Mucosa of descending colon (tissue), 3 donors: ENCODE results near the gene METTL24. TPM values are rescaled to one million over a fixed set of nuclear protein-coding genes. Genes with fewer than 3 reads are reported as not detected.
A peak's percentile ranks its signal among the peaks of the same experiment; 100 is the strongest.
"Not testable (repeated sequence)": the region's sequence is repeated elsewhere in the genome, so short reads cannot be mapped to it uniquely, and the experiment has no call there.

Experiments
- ATAC-seq: fragments of 200-7000 bp; cut with Tn5 transposase; one replicate; pipeline ENCODE4 v1.9.1; 2020; ENCODE audit warnings: mild to moderate bottlenecking, moderate library complexity
- DNase-seq, 3 donors: peaks; one replicate each; pipeline ENCODE4 v3.0.0-alpha.2; 2020
- H3K36me3 ChIP-seq: fragments of 200-600 bp; one replicate; pipeline ENCODE4 v1.8.0; 2021; ENCODE audit warnings: low read depth, mild to moderate bottlenecking
- H3K4me1 ChIP-seq: fragments of 200-600 bp; one replicate; pipeline ENCODE4 v1.8.0; 2021; ENCODE audit warnings: low read depth, mild to moderate bottlenecking
- H3K4me3 ChIP-seq: fragments of 200-600 bp; one replicate; pipeline ENCODE4 v1.8.0; 2021; ENCODE audit warnings: mild to moderate bottlenecking
- H3K9me3 ChIP-seq: fragments of 200-600 bp; one replicate; pipeline ENCODE4 v1.8.0; 2021; ENCODE audit warnings: mild to moderate bottlenecking
- intact Hi-C, 2 donors: fragments of 100-400 bp; cut with DNase I in 1 of 2; cut with micrococcal nuclease in 1 of 2; formaldehyde crosslinking; loops; one replicate each; pipeline versions ENCODE4 v1.11.0 to v1.11.1; 2022; cut with DNase I, micrococcal nuclease
- total RNA-seq, 3 donors: library from RNA; stranded (reverse); fragmentation: NEBNext Ultra II Directional in 2 of 3; extraction: Animal tissue kit (Norgen Biotek cat#: 25700) in 2 of 3; gene quantifications; one replicate each; pipeline versions ENCODE4 v1.2.1 to v1.2.4, GENCODE V29; 2021 to 2023
- TF ChIP-seq, protein P1 (sequence below): fragments of 200-600 bp; IDR thresholded peaks from one replicate; pipeline ENCODE4 v1.8.0; 2022; ENCODE audit warnings: antibody characterized with exemption, mild to moderate bottlenecking
- donor health status: DM: no; HTN: no; CAD: no; lungs with moderate emphysema.
- donor health status: DM: no; HTN: no; CAD: no.
- donor health status: DM: no; HTN: yes; CAD: no.

Gene METTL24
- total RNA-seq, 3 donors from 2014 or later, result 0.43 to 23.5 (median 1.2) TPM

DNA sequence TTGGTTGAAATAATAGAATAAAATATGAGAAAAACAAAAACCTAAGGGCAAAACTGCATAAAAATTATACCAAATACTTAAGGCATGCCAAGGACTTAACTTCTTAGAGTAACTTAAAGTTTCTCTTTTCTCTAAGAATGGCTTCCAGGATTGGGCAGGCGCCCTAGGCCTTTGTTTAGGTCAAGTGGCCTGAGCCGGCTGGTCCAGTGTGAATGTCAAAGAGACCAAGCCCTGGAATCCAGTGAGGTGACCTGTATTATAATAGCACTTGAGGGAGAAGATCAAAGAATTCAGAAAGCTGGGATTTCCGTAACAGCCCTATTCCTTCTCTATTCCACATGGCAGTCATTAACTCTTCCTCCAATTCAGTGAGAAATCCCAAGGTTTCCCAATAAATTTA, 6.6 kb downstream of the METTL24 start:
- intact Hi-C loops, result no loop called here
- no peaks in the 10 kb centered on the region for H3K9me3 ChIP-seq
- DNase-seq, result no peak
- TF ChIP-seq, protein P1, sequence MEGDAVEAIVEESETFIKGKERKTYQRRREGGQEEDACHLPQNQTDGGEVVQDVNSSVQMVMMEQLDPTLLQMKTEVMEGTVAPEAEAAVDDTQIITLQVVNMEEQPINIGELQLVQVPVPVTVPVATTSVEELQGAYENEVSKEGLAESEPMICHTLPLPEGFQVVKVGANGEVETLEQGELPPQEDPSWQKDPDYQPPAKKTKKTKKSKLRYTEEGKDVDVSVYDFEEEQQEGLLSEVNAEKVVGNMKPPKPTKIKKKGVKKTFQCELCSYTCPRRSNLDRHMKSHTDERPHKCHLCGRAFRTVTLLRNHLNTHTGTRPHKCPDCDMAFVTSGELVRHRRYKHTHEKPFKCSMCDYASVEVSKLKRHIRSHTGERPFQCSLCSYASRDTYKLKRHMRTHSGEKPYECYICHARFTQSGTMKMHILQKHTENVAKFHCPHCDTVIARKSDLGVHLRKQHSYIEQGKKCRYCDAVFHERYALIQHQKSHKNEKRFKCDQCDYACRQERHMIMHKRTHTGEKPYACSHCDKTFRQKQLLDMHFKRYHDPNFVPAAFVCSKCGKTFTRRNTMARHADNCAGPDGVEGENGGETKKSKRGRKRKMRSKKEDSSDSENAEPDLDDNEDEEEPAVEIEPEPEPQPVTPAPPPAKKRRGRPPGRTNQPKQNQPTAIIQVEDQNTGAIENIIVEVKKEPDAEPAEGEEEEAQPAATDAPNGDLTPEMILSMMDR, result no peak
- H3K36me3 ChIP-seq, result no peaks in the 10 kb centered on the region
- H3K4me1 ChIP-seq, result no peaks in the 10 kb centered on the region
- no peak overlapping the region for H3K4me3 ChIP-seq
- ATAC-seq, result no peak

DNA sequence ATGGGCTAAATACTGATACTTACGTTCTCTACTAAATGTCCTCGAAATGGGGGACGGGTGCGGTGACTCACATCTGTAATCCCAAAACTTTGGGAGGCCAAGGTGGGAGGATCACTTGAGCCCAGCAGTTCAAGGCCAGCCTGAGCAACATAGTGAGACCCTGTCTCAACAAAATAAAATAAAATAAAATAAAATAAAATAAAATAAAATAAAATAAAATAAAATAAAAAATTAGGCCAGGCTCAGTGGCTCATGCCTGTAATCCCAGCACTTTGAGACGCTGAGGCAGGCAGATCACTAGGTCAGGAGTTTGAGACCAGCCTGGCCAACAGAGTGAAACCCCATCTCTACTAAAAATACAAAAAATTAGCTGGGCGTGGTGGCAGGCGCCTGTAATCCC, 7.6 kb downstream of the METTL24 start:
- H3K9me3 ChIP-seq, DNase-seq, H3K4me1 ChIP-seq, H3K4me3 ChIP-seq, H3K36me3 ChIP-seq, ATAC-seq, intact Hi-C loops: not testable (repeated sequence)

DNA sequence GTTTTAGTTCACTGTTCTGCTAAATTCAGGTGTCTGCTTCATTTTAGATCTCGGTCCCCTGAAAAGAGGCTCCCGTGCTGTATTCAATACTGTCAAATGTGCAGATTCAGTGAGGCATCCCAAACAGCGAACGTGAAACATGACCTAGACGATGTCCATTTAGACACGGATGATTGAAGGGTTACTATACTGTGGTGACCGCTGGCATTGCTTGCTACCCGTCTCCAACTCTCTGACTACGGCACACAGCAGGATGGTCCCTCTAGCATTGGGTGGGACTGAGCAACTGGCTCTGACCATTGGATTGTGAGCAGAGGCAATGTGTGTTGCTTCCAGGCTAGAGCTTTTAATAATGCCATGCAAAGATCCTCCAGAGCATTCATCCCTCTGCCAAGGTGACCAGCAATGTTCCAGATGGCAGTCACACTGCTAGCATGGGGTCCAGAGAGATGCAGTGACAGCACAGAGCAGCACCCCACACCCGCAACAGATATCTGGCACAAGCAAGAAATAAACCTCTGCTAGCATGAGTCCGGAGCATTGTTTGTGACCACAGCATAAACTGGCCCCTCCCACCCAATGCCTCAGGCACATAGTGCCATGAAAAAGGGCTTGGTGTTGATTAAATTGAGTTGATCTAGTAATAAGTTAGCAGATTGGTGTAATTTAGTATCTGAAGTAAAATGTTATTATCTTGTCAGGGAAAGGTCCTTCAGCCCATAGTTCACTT, 9.0 kb downstream of the METTL24 start:
- Histone ChIP-seq H3K9me3 (no peaks in the 10 kb centered on the region), H3K4me3 (no peak overlapping the region), H3K36me3 (no peaks in the 10 kb centered on the region), H3K4me1 (no peaks in the 10 kb centered on the region)
- no peak for DNase-seq
- intact Hi-C loops, result no loop called here
- ATAC-seq, result no peak
- TF ChIP-seq, protein P1, result no peak

DNA sequence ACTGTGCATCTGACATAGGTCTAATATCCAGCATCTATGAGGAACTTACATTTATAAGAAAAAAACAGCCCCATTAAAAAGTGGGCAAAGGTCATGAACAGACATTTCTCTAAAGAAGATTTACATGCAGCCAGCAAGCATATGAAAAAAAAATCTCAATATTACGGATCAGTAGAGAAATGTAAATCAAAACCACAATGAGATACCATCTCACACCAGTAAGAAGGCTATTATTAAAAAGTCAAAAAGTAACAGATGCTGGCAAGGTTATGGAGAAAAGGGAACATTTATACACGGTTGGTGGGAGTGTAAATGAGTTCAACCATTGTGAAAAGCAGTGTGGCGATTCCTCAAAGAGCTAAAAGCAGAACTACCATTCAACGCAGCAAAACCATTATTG, 13.1 kb downstream of the METTL24 start:
- no peak overlapping the region for H3K4me3 ChIP-seq
- ATAC-seq (no peak), DNase-seq (no peak)
- H3K4me1 ChIP-seq, result no peaks in the 10 kb centered on the region
- H3K9me3 ChIP-seq, result no peaks in the 10 kb centered on the region
- no peaks in the 10 kb centered on the region for H3K36me3 ChIP-seq
- intact Hi-C loops, result no loop called here
- TF ChIP-seq, protein P1, result no peak

DNA sequence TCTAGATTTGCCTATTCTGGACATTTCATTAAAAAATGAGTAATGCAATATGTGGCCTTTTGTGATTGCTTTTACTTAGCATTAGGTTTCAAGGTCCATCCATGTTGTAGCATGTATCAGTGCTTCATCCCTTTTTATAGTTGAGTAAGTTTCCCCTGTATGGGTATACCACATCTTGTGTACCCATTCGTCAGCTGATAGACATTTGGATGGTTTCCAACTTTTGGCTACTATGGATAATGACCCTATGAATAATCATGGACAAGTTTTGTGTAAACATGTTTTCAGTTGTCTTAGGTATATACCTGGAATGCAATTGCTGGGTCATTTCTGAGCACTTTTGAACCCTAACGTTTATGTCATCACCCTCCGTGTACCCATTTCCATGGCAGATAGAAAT, 15.4 kb downstream of the METTL24 start:
- TF ChIP-seq, protein P1, result no peak
- intact Hi-C loops, result no loop called here
- Histone ChIP-seq H3K9me3 (no peaks in the 10 kb centered on the region), H3K36me3 (no peaks in the 10 kb centered on the region), H3K4me1 (no peaks in the 10 kb centered on the region), H3K4me3 (no peak overlapping the region)
- ATAC-seq (no peak), DNase-seq (no peak)

DNA sequence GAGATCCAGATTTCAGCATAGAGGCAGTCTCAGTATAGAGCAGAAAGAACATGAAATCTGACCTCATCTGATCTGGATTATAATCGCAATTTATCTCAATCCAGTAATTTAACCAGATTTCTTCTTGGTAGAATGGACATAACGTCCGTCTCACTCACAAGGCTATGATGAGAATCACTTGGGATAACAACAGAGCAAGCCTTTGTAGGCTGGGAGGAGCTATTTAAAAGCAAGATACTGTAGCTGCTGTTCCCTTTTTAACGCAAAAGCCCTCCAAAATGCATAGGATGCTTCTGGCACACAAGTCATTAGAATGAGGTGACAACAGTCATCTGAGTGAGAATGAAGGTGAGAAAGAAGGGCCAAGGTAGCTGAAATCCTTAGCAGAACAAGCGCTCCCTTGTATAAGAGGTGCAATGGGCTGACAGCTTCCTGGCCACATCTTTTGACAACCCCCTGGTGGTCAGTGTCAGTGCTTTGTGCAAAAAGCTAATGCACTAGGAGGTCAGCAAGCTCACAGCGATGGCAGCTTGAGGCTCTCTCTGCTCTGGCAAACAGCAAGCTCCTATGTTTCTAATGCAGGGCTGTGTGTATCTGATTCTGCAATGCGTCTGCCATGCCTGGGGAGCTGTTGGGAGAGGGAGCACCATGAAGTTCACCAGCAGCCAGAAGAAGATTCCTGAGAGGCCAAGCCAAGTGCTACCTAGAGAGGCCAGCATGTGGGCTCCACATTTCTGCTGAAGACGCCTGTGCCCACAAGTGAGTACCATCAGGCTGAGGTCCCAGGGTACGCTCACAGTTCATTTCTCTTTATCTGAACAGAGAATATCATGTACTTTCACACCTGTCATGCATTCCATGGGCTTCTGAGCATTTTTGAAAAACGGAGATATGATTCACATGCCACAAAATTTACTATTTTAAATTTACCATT, 16.2 kb downstream of the METTL24 start:
- Histone ChIP-seq H3K9me3 (no peaks in the 10 kb centered on the region), H3K4me1 (no peaks in the 10 kb centered on the region), H3K4me3 (no peak overlapping the region), H3K36me3 (no peaks in the 10 kb centered on the region)
- DNase-seq (peak in 1 of 3 donors; percentile 32), ATAC-seq (peak; percentile 28)
- intact Hi-C loops, result no loop called here
- TF ChIP-seq, protein P1, result no peak
